DMS53 treated with DMSO at 0.1 percent for 48 hours (cell line): Measurements from ENCODE around the gene CBFA2T3.
A peak's percentile ranks its signal among the peaks of the same experiment; 100 is the strongest.

Source experiments
- DNase-seq: peaks from one replicate; lab custom pipeline; 2025; ENCODE audit not compliant: unreplicated experiment; lab: John Stamatoyannopoulos, UW

CBFA2T3 gene

DNA sequence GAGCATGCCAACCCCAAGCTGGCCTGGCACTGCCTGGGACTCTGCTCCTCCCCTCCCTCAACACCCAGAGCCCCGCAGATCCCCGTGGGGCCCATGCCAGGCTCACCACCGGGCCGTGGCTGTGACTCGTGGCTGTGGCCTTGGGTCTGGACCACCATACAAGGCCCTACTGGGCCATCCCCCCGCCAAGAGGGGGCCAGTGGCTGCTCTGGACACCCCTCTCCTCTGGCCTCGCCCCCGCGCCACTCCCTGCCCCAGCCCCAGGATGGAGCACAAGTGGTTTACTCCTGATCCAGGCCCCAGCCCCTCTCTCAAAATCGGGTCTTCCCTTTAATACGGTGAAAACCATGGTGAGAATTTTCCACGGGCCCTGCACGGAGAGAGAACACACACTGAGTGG, 113.6 kb downstream of the CBFA2T3 start:
- DNase-seq, result no peak

DNA sequence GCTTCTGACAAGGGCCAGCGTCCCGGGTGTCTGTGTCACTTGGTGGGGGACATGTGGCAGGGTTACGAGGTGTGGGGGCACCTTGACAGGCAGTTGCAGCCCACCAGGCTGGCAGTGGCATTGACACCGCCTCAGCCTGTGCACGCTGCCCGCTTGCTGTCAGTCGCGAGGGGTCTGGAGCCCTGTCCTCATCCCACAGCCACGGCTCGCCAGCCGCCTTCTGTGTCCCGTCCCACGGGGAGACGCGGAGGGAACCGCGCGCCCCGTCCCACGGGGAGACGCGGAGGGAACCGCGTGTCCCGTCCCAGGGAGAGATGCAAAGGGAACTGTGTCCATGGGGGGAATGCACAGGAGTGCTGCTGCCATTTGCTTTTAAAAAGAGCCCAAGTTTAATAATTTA, 114.0 kb downstream of the CBFA2T3 start:
- DNase-seq, result no peak

DNA sequence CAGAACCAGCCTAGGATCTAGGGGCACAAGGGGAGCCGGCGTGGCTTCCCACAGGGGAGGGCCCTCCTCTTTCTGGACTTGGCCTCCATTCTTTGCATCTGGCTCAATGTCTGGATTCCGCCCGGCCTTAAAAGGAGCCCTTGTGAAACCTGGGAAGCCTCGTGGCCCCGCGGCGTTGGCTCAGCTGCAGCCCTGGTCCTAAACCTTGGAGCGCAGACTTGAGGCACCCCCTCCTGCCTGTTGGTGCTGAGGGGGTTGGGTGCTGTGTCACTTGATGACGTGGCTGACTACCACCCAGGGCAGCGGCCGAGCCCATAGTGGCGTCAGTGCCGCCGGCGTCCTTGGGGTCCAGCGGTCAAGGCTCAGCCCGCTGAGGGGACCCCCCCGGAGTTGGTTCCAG, 115.6 kb downstream of the CBFA2T3 start:
- DNase-seq, result no peak

DNA sequence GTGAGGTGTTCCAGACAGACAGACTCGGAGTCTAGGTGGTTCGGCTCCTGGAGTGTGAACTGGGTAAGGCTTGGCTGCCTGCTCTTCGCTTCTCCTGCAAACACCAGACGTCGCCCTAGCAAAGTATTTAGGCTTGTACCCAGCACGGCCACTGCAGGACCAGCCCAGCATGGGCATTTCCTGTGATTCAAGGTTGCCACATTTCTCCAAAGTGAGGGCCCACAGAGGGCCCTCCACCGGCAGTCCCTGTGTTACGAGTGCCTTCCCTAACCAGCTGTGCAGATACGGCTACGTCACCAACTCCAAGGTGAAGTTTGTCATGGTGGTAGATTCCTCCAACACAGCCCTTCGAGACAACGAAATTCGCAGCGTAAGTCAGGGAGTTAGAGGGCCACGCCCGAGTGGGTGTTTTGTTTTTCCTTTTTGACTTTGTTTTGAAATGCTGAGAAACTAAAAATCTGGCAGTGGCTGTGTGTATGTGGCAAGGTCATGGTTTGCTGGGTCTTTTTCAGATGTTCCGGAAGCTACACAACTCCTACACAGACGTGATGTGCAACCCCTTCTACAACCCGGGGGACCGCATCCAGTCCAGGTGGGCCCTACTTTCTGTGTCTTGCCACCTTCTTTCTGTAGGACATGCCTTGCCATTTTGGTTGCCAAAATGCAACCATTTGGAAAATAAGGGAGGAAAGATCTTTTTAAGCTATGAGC, 117.5 kb downstream of the CBFA2T3 start:
- no peak for DNase-seq

DNA sequence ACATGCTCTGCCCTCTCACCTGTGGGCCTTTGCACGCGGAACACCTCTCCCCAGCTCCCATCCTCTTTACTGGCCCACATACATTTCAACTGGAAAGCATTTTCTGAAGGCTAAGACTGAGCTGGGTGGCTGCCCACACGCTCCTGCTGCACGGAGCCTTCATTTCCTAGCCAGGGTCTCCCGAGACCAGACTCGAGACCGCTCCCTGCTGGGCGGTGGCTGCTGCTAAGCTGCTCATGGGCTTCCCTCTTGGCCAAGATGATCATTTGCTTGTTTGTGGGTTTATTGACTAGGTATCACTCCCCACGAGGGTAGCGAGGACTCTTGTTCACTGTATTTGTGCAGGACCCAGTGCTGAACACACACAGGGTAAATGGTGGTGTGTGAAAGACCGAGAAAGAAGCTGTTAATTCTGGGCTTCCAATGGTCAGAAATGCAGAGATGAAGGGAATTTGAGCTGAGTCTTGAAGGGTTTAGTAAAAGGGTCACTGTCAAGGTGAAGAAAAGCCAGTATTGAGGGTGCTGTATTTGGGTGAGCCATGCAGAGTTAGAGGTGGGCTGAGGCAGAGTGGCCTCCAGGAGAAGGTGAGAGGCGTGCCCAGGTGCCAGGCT, 119.2 kb downstream of the CBFA2T3 start:
- DNase-seq, result peak; percentile 17

DNA sequence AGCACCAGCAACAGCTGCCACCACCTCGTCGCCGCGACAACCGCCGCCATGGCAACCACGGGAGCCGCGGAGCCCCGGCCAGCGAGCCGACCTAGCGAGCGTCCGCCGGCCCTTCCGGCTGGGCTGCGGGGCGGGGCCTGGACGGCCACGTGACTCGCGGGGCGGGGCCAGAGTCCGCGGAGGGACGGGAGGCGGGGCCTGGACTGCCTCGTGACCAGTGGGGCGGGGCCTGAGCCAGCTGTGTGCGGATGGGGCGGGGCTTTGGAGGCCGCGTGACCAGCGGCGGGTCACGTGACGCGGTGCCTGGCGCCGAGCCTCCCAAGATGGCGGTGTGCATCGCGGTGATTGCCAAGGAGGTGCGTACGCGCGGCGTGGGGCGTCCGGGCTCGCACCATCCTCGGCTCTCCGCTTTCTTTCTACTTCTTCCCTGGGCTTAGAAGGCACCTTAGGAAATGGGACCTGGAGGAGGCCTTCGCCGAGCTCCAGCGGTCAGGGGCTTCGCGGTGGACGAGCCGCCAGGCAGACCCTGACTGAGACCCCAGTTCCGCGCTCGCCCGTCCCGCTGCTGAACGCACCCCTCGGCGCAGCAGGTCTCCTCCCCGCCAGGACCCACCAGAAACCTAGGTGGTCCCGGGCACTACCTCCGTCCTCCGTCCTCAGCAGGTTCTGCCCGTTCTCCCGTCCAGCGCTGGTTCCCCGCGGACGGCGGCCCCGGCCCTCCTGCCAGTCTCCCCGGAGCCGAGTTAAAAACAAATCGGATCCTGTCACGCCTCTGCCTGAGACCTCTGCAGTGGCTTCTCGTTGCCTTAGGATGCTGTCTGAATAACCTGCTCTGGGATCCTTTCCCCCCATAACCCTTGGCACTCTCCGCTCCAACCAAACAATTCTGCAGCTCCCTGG, 119.9 kb downstream of the CBFA2T3 start, which contains the start of the genes GALNS and TRAPPC2L:
Gene GALNS, minus strand, starts transcription at position 120 of the 900 bp plus-strand sequence. Its CDS starts 70 bp downstream, at position 50.
Gene TRAPPC2L, plus strand, starts transcription at position 300 of the 900 bp plus-strand sequence. Its CDS starts 24 bp downstream, at position 324.
- peak; percentile 48 for DNase-seq

DNA sequence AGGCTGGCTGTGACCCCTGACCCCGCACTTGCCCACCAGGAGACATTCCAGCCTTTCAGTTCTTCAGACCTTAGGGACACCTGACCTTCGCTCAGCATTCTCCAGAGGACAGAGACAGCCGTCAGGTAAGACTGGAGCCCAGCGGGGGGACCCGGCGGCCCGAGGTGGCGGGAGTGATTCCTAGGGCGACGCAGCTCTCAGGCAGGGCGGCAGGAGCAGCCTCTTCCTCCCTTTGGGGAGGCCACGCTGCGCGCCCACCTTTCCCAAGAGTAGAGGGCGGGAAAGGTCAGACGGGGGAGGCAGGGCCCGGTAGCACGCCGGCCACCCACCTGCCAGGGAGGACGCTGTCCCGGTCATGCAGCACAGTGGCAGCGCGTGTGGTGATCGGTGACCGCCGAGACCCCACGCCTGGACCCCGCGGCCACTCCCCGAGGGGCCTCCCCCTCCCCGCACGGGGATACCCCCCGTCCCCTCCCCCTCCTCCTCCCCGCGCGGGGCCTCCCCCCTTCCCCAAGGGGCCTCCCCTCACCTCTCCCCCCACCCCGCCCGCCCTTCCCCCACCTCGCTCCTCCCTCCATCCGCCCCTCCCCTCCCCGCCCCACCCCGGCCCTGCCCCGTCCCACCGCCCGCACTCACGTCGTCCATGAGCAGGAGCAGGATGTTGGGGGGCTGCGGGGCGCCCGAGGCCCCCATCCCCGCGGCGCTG, 120.7 kb downstream of the CBFA2T3 start:
- DNase-seq, result no peak

DNA sequence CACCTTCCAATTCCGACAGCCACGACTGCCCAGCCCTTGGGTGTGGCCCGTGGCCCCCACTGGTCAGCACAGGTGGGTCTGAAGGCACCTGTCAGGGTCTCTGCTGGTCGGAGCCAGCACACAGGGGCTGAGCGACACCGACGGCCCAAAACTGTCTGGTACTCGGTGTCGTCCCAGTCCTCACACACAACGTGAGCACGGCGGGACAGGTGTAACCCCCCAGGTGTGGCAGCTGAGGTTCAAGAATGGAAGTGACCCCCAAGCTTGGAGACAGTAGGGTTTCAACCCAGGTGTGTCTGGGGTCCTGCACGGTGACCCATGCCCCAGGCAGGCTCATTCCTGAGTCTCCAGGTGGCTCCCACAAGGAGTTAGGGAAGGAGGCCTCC, 121.3 kb downstream of the CBFA2T3 start:
- no peak for DNase-seq

DNA sequence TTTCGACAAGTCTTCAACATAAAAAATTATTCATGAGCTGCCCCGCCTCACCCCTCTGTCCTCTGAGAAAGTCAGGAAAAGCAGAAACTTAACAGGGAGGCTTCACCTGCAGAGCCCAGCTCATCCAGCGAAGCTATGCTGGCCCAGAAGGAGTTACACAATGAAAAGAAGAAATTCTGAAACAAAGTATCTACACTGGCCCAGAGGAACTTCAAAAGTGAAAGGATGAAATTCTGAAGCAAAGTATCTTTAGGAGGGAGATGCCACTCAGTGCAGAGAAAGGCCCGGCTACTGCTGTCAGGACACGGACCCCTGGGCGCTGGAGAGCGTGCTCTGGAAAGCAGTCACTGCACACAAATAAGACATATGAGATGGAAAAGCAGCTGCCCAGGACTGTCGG, 121.8 kb downstream of the CBFA2T3 start:
- DNase-seq, result no peak

DNA sequence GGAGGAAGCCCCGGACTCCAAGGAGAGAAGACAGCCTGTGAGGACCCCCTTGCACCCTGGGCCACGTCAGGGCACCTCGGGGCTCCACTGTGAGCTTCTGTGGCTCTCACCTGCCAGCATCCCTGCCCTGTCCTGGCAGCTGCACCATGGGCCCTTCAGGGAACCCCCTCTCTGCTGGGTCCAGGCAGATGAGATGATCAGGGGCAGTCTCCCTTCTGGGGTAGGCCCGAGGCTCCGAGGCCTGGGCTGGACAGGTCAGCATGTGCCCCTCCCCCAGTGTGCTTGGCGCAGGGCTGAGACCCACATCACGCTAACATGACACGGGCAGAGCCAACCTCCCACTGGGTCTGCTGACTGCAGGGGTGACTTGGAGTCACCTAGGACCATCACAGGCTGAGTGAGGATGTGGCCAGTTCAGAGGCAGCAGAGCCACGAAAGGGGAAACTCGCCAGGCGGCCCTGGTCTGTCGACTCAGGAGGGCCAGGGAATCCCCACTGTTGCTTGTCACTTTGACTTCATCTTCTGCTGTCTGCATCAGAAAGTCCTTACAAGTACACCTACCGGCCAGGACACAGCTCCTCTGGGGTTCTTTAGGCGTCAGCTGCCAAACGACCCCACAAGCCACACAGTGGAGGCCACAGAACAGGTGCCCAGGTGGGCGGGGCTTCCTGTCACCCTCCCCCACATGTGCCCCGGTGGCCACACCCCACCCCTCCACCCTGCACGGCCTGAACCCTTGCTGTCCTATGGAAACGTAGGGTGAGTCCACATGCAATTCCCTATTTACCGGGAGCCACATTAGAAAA, 122.5 kb downstream of the CBFA2T3 start:
- DNase-seq, result no peak

DNA sequence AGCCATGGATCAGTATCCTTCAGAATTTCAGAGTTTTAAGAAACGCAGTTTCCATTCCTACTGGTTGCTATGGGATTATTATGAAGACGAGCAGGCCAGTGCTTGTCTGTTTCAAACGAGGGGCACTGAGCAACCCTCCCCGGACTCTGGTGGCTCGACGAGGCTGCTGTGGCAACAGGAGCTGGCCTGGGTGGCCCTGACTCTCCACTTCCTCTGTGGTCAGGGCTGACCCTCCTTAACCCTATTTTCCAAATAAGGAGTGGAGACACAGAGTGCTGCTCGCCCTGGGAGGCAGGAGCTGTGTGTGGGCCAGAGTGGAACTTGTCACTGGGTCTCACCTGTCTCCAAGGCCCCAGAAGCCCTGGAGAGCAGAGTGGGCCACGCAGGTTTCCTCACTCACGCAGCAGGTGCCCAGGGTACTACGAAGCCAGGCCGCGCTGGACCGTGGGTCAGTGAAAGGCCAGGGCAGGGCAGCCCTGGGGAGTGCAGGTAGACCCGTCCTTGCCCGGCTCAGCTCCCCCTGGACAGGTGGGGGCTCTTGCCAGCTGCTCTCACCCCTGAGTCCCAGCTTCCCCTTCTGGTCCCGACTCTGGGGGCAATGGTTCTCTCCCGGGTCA, 123.6 kb downstream of the CBFA2T3 start:
- DNase-seq, result no peak

DNA sequence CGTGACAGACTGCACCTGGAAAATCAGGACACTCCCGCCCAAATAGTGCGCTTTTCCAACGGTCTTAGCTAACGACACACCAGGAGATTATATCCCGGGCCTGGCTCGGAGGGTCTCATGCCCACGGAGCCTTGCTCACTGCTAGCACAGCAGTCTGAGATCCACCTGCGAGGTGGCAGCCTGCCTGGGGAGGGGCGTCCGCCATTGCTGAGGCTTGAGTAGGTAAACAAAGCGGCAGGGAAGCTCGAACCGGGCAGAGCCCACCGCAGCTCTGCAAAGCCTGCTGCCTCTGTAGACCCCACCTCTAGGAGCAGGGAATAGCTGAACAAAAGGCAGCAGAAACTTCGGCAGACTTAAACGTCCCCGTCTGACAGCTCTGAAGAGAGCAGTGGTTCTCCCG, 125.4 kb downstream of the CBFA2T3 start:
- DNase-seq, result no peak

DNA sequence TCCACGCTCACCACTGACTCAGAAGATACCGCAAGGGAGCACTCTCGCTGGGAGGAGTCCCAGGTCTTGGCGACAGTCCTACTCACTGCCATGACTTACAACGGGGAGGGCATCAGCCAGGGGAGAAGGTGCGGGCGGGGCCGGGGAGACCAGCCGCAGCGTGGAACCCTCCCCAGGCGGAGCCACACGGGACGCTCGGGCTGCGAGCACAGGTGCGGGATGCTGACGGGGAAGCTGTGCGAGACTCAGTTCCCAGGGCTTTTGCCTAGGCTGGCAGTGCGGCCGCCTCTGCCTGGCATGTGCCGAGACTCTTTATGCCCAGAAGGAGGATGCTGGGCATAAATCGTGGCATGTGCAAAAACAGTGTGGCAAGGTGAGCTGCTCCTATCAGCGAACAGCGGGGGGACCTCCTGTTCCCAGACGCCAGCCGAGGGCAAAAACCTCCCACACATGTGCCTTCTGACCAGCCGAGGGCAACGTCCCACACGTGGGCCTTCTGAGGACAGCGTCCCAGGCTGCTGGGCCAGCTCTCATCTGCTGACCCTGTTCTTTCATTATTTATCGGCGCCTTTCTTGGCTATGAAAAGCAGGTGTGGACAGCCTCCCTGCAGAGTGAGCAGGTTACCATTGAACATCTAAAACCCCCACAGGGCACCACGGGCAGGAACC, 126.3 kb downstream of the CBFA2T3 start:
- no peak for DNase-seq

DNA sequence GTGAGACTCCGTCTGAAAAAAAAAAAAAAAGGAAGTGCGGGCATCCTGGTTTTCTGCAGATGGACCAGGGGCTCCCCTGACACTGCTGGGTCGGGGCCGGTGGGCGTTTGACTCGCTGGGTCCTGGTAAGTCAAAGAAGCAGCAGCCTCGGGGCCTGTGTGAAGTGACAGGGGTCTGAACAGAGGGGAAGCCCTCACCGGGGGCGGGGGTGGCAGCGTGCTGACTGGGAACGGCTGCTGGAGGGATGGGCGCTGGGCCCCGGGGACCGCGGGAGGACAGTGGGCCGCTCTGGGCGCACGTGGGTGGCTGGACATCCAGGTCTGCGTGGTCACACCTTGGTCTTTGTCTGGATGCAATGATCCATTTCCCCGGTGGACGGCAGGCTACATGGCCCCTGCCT, 128.4 kb downstream of the CBFA2T3 start:
- DNase-seq, result no peak

DNA sequence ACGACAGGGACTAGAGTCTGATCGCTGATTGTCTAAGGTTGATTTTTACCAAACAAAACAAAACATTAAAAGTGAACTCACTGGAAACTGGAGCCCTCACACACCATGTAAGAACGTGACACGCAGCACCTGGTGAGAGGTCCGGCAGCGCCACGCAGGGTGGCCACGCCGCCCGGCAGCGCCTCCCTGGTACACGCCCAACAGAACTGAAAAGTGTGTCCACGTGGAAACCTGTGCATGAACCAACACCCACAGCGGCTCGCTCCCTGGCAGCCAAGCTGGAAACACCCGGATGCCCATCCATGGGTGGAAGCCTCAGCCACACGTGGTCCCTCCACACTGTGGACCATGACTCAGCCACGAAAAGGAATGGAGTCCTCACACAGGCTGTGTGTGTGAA, 129.4 kb downstream of the CBFA2T3 start:
- no peak for DNase-seq

DNA sequence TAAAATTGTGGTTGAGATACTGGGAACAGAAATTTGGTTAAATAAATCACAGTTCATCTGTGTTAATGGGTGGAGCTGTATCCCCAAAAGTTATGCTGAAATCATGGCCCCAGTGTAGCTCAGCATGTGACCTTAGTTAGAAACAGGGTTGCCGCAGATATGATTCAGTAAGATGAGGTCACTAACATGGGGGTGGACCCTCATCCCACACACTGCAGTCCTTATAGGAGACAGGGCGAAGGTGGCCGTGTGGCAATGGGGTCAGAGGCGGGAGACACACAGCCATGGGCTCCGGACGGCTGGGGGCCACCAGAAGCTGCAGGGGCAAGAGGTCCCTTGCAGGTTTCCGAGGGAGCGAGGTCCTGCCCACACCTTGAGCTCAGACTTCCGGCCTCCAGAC, 130.9 kb downstream of the CBFA2T3 start:
- no peak for DNase-seq

DNA sequence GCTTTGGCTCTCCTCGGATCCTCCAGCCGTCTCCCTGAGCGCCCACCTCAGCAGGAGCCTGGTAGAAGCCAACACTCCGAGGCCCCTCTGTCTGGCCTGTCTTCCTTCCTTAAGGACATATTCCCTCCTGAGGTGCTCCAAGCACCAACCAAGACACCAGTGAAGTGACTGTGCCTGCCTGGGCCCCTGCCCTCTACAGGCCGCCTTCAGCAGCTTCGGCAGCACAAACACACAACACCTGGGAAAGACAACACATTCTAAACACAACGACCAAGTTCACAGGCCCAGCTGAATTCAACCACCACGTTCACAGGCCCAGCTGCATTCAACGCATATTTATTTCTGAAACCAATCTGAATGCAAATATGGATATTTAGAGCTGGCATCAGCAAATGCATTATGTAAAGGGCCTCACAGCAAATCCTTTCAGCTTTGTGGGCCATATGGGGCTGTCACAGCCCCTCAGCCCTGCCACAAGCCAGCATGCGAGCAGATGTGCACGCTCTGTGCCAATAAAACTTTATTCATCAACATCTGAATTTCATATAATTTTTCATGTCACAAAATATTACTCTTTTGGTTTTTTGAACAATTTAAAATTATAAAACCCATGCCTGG, 132.5 kb downstream of the CBFA2T3 start:
- DNase-seq, result no peak

DNA sequence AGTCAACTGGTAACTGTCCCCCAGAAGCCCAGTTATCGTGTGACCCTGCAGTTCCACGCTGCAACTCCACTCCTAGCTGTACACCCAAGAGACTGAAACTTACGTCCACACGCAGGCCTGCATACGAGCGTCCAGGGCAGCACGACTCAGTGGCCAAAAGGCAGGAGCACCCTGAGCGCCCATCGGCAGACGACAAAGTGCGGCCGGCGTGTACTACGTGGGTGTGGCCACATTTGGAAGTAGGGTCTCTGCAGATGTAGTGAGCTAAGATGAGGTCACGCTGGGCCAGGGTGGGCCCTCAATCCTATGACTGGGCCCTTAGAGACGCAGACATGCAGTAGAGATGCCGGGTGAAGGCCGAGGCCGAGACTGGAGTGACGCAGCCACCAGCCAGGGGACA, 133.8 kb downstream of the CBFA2T3 start:
- no peak for DNase-seq

DNA sequence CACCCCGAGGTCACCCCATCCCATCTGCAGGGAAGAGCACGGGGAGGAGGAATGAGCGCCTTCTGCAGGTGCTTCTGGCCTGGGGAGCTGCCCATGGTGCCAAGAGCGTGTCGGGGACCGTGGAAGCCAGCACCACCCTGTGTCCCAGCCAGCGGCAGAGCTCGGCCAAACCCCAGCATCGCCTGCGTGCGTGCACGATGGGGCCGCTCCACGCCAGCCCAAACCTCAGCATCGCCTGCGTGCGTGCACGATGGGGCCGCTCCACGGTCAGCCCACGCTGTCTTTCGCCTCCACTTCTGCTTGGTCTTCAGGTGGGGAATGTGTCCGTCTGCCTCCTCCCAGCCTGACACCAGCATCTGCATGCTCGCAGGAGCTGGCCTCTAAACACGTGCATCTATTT, 134.2 kb downstream of the CBFA2T3 start:
- DNase-seq, result no peak
